DND-41 (cell line): ENCODE data around the gene EFCC1.

Source experiments
- ATAC-seq: fragments of 200-7000 bp; cut with Tn5 transposase; 3 replicates; pipeline ENCODE4 v1.9.1; 2021; ENCODE audit warnings: low read depth; ENCODE audit not compliant: insufficient read depth
- DNase-seq: peaks from one replicate; pipeline ENCODE4 v3.0.0-alpha.2; 2020
- H2AFZ ChIP-seq: 2 replicates; pipeline ENCODE4 v1.6.0; 2012; ENCODE audit warnings: low read depth, low read length
- H3K27ac ChIP-seq: 2 replicates; pipeline ENCODE4 v1.5.1; 2012; ENCODE audit warnings: low read length, inconsistent platforms
- H3K27me3 ChIP-seq: fragments of 200-600 bp; sonication (generic); 2 replicates; pipeline ENCODE4 v1.6.0; 2012; ENCODE audit warnings: low read length, mild to moderate bottlenecking, inconsistent platforms; ENCODE audit not compliant: insufficient read depth, poor library complexity
- H3K36me3 ChIP-seq: 2 replicates; pipeline ENCODE4 v1.5.1; 2012; ENCODE audit warnings: low read length, inconsistent platforms; ENCODE audit not compliant: insufficient read depth
- H3K4me1 ChIP-seq: 2 replicates; pipeline ENCODE4 v1.5.1; 2012; ENCODE audit warnings: mild to moderate bottlenecking, low read length; ENCODE audit not compliant: insufficient read depth
- H3K4me2 ChIP-seq: 2 replicates; pipeline ENCODE4 v1.6.0; 2012; ENCODE audit warnings: mild to moderate bottlenecking, moderate library complexity, low read length, inconsistent platforms; ENCODE audit not compliant: insufficient read depth
- H3K4me3 ChIP-seq, 2 experiments: fragments of 200-600 bp in 1 of 2; shearing (Covaris generic) in 1 of 2; 2 replicates each; pipeline ENCODE4 v1.5.1; 2012 to 2016; ENCODE audit warnings: inconsistent platforms in 2 of 2, low read length in 2 of 2, mild to moderate bottlenecking in 2 of 2, low read depth in 1 of 2, moderate library complexity in 1 of 2
- H3K79me2 ChIP-seq: 2 replicates; pipeline ENCODE4 v1.6.0; 2012; ENCODE audit warnings: low read length, inconsistent platforms; ENCODE audit not compliant: insufficient read depth
- H3K9ac ChIP-seq: 2 replicates; pipeline ENCODE4 v1.6.0; 2012; ENCODE audit warnings: low read depth, mild to moderate bottlenecking, inconsistent platforms, low read length, moderate library complexity
- H3K9me3 ChIP-seq: 2 replicates; pipeline ENCODE4 v1.5.1; 2012; ENCODE audit warnings: low read length, moderate library complexity, mild to moderate bottlenecking, inconsistent platforms; ENCODE audit not compliant: insufficient read depth, severe bottlenecking
- H4K20me1 ChIP-seq: 2 replicates; pipeline ENCODE4 v1.6.0; 2012; ENCODE audit warnings: low read length; ENCODE audit not compliant: insufficient read depth
- EZH2 ChIP-seq: IDR thresholded peaks from 3 replicates; pipeline ENCODE4 v1.6.1; 2012; ENCODE audit warnings: borderline replicate concordance, low read depth, mild to moderate bottlenecking, moderate library complexity, low read length, inconsistent platforms; ENCODE audit not compliant: severe bottlenecking
- TF ChIP-seq, protein P1 (sequence below): IDR thresholded peaks from 2 replicates; pipeline ENCODE4 v1.5.1; 2012; ENCODE audit warnings: borderline replicate concordance, low read length, moderate library complexity, mild to moderate bottlenecking; ENCODE audit not compliant: poor library complexity, severe bottlenecking; ENCODE audit errors: extremely low read depth

EFCC1 gene

DNA sequence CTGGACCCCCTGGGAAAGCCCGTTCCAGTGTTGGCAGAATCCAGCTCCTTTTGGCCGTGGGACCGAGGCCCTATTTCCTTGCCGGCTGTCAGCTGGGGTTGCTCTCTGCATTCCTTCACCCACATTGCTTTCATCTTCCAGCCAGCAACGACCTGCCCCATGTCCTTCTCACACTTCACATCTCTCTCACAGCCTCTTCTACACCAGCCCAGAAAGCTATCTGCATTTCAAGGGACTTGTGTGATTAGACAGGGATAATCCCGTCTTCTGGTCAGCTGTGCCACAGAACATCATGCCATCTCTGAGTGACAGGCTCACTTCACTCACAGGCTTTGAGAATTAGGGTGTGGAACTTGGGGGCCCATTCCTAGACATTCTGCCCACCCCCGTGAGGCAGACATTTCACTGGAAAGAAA lies 16.4 kb downstream of the EFCC1 start:
- DNase-seq (no peak), ATAC-seq (no peak)
- H3K27me3 ChIP-seq, result no peaks in the 10 kb centered on the region
- no peaks in the 10 kb centered on the region for H4K20me1 ChIP-seq
- peaks cover 23% of the 10 kb centered on the region for H3K4me1 ChIP-seq
- H3K9me3 ChIP-seq, result no peaks in the 10 kb centered on the region
- H3K27ac ChIP-seq, result no peak overlapping the region
- H3K4me3 ChIP-seq, result no peak overlapping the region
- no peak overlapping the region for H3K9ac ChIP-seq
- H3K79me2 ChIP-seq, result no peaks in the 10 kb centered on the region
- no peaks in the 10 kb centered on the region for H3K36me3 ChIP-seq
- no peak overlapping the region; the same call in 1 of the 2 replicates for H2AFZ ChIP-seq
- TF ChIP-seq, protein P1, sequence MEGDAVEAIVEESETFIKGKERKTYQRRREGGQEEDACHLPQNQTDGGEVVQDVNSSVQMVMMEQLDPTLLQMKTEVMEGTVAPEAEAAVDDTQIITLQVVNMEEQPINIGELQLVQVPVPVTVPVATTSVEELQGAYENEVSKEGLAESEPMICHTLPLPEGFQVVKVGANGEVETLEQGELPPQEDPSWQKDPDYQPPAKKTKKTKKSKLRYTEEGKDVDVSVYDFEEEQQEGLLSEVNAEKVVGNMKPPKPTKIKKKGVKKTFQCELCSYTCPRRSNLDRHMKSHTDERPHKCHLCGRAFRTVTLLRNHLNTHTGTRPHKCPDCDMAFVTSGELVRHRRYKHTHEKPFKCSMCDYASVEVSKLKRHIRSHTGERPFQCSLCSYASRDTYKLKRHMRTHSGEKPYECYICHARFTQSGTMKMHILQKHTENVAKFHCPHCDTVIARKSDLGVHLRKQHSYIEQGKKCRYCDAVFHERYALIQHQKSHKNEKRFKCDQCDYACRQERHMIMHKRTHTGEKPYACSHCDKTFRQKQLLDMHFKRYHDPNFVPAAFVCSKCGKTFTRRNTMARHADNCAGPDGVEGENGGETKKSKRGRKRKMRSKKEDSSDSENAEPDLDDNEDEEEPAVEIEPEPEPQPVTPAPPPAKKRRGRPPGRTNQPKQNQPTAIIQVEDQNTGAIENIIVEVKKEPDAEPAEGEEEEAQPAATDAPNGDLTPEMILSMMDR, result no peak
- TF ChIP-seq EZH2, result no peak
- H3K4me2 ChIP-seq, result no peak overlapping the region

DNA sequence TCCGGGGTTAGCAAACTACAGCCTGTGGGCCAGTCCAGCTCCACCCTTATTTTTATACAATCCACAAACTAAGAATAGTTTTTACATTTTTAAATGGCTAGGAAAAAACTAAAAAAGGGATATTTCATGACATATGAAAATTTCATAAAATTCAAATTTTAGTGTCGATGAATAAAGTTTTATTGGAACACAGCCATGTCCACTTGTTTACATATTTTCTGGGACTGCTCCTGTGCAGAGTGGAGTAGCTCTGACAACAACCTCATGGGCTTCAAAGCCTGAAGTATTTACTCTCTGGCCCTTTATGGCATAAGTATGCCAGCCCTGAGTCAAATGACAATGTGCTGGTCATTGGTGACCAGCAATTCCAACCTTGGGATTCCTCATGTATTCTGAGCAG lies 17.2 kb downstream of the EFCC1 start:
- no peak overlapping the region for H3K4me3 ChIP-seq
- no peak overlapping the region for H3K27ac ChIP-seq
- H3K79me2 ChIP-seq, result no peaks in the 10 kb centered on the region
- no peaks in the 10 kb centered on the region for H3K27me3 ChIP-seq
- H3K36me3 ChIP-seq, result no peaks in the 10 kb centered on the region
- H4K20me1 ChIP-seq, result no peaks in the 10 kb centered on the region
- no peak for ATAC-seq
- H3K9me3 ChIP-seq, result no peaks in the 10 kb centered on the region
- DNase-seq, result no peak
- TF ChIP-seq, protein P1, result no peak
- TF ChIP-seq EZH2, result no peak
- peaks cover 23% of the 10 kb centered on the region for H3K4me1 ChIP-seq
- no peak overlapping the region for H3K9ac ChIP-seq
- no peak overlapping the region for H2AFZ ChIP-seq
- H3K4me2 ChIP-seq, result no peak overlapping the region

DNA sequence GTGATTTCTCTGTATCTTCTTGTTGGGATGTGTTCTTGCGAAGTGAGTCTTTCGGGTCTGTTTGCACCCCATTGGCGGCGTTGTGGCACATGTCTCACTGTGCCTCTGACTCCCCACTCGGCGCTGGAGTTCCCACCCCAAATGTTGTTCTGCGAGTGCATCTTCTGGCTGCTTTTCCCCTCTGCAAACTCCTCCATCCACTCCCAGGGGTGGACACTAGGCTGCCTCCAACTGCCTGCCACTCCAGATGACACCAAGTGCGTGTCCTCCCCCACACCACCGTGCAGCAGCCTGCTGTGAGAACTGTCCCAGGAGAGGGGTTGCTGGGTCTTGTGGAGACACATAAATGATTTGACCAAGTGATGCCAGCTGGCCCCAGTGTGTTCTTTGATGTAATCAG lies 17.6 kb downstream of the EFCC1 start:
- Histone ChIP-seq H3K27ac (no peak overlapping the region), H3K27me3 (no peaks in the 10 kb centered on the region), H3K4me1 (peaks cover 23% of the 10 kb centered on the region), H2AFZ (no peak overlapping the region), H3K9ac (no peak overlapping the region), H3K4me3 (no peak overlapping the region), H3K79me2 (no peaks in the 10 kb centered on the region), H3K36me3 (no peaks in the 10 kb centered on the region), H3K9me3 (no peaks in the 10 kb centered on the region), H4K20me1 (no peaks in the 10 kb centered on the region), H3K4me2 (no peak overlapping the region)
- ATAC-seq (no peak), DNase-seq (no peak)
- TF ChIP-seq, protein P1, result no peak
- no peak for TF ChIP-seq EZH2

DNA sequence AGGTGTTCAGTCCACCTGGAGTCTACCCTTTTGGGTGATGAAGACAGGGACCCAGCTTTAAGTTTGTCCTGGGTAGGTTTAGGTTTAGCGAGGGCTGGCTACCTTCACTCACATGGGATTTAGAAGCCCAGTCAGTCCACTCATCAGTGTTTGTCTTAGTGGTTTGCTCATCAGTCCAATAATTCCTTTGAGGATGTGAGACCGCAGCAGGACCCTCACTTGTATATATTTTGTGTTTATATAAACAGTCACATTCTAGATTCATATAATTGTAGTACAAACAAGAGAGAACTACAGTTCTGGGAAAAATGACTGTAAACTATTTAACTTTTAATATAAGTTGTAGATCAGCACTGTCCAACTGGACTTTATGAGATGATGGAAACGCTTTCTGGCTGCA lies 18.2 kb downstream of the EFCC1 start:
- H2AFZ ChIP-seq, result no peak overlapping the region
- no peak overlapping the region for H3K27ac ChIP-seq
- no peak for DNase-seq
- TF ChIP-seq, protein P1, result no peak
- no peak for TF ChIP-seq EZH2
- peaks cover 23% of the 10 kb centered on the region for H3K4me1 ChIP-seq
- ATAC-seq, result no peak
- H3K36me3 ChIP-seq, result no peaks in the 10 kb centered on the region
- H3K4me3 ChIP-seq, result no peak overlapping the region
- no peak overlapping the region for H3K4me2 ChIP-seq
- H4K20me1 ChIP-seq, result no peaks in the 10 kb centered on the region
- no peak overlapping the region for H3K9ac ChIP-seq
- no peaks in the 10 kb centered on the region for H3K9me3 ChIP-seq
- no peaks in the 10 kb centered on the region for H3K79me2 ChIP-seq
- no peaks in the 10 kb centered on the region for H3K27me3 ChIP-seq
